HepG2 (cell line): ENCODE data around the gene ZDHHC15. TPM values are rescaled to one million over a fixed set of nuclear protein-coding genes. Genes with fewer than 3 reads are reported as not detected.

Experiments
- ATAC-seq: fragments of 200-7000 bp; cut with Tn5 transposase; 3 replicates; pipeline ENCODE4 v1.9.1; 2020; ENCODE audit warnings: mild to moderate bottlenecking, moderate library complexity
- BruUV-seq: library from RNA; stranded (reverse); fragments of 400-500 nt; replicated peaks from 2 replicates; lab custom pipeline; 2021; lab: Mats Ljungman, UMichigan
- CTCF ChIA-PET: fragments of 300-600 bp; formaldehyde crosslinking; extraction: SDS; loops from one replicate; lab custom pipeline; 2021; ENCODE audit warnings: low total read pairs, inconsistent platforms, low intra/inter-chr PET ratio; lab: Yijun Ruan, JAX
- POLR2A ChIA-PET: fragments of 350-600 bp; sonication (Branson Sonifier 250); formaldehyde crosslinking; loops from one replicate; lab custom pipeline; 2020; ENCODE audit warnings: antibody characterized with exemption, inconsistent platforms; lab: Yijun Ruan, JAX
- DNase-seq: peaks from one replicate; pipeline ENCODE4 v3.0.0-alpha.2; 2015; ENCODE audit warnings: low spot score
- FAIRE-seq: peaks from 3 replicates; lab custom pipeline; 2011; peaks lifted over from hg19 to GRCh38; lab: Jason Lieb, UNC
- H2AFZ ChIP-seq: one replicate; pipeline ENCODE4 v1.6.1; 2011; ENCODE audit warnings: low read length, inconsistent platforms
- H3K27ac ChIP-seq: fragments of 300-600 bp; 3 replicates; pipeline ENCODE4 v1.8.0; 2011; ENCODE audit warnings: mixed run types, mild to moderate bottlenecking, mixed read lengths, low read length, inconsistent platforms; ENCODE audit not compliant: insufficient read depth; ENCODE audit errors: extremely low read length
- H3K27me3 ChIP-seq, 2 experiments: fragments of 200-600 bp in 1 of 2; 2 replicates in 1 of 2; 3 replicates in 1 of 2; pipeline versions ENCODE4 v1.6.0 to v1.8.0; 2011; ENCODE audit warnings: low read length in 2 of 2, mild to moderate bottlenecking in 2 of 2, moderate library complexity in 2 of 2, inconsistent platforms in 1 of 2; ENCODE audit not compliant: insufficient read depth in 2 of 2, control insufficient read depth in 1 of 2
- H3K36me3 ChIP-seq, 2 experiments: fragments of 200-600 bp in 1 of 2; replicated peaks in 1 of 2; 2 replicates in 1 of 2; 3 replicates in 1 of 2; pipeline versions ENCODE4 v1.5.1 to v1.8.0; 2011; ENCODE audit warnings: low read length in 2 of 2, inconsistent platforms in 1 of 2; ENCODE audit not compliant: insufficient read depth in 2 of 2, control insufficient read depth in 1 of 2
- H3K4me1 ChIP-seq: 2 replicates; pipeline ENCODE4 v1.5.1; 2012; ENCODE audit warnings: low read length, inconsistent platforms; ENCODE audit not compliant: insufficient read depth
- H3K4me2 ChIP-seq: 2 replicates; pipeline ENCODE4 v1.6.0; 2011; ENCODE audit warnings: low read depth, low read length, inconsistent platforms
- H3K4me3 ChIP-seq, 3 experiments: fragments of 200-600 bp in 1 of 3; sonication (generic), shearing (Covaris generic) in 1 of 3; replicated peaks in 1 of 3; 2 replicates each; pipeline ENCODE4 v1.5.1; 2011 to 2016; ENCODE audit warnings: low read length in 3 of 3, inconsistent platforms in 2 of 3, low read depth in 2 of 3, mild to moderate bottlenecking in 2 of 3, control low read depth in 1 of 3, mixed read lengths in 1 of 3; ENCODE audit not compliant: insufficient read depth in 1 of 3
- H3K79me2 ChIP-seq: one replicate; pipeline ENCODE4 v1.6.1; 2011; ENCODE audit warnings: low read length, inconsistent platforms; ENCODE audit not compliant: insufficient read depth
- H3K9ac ChIP-seq: 2 replicates; pipeline ENCODE4 v1.6.0; 2011; ENCODE audit warnings: mild to moderate bottlenecking, low read depth, low read length, inconsistent platforms; ENCODE audit not compliant: insufficient read depth
- H3K9me3 ChIP-seq: 2 replicates; pipeline ENCODE4 v1.5.1; 2012; ENCODE audit warnings: mild to moderate bottlenecking, low read length
- H4K20me1 ChIP-seq: 2 replicates; pipeline ENCODE4 v1.6.0; 2011; ENCODE audit warnings: inconsistent platforms, mild to moderate bottlenecking, low read length, moderate library complexity; ENCODE audit not compliant: insufficient read depth
- ELF3 ChIP-seq: IDR thresholded peaks from 2 replicates; pipeline ENCODE4 v1.6.1; 2016; ENCODE audit warnings: missing genetic modification reagents, missing compliant biosample characterization
- FOSL2 ChIP-seq: sonication (generic); formaldehyde crosslinking; IDR thresholded peaks from 2 replicates; pipeline ENCODE4 v1.4.0; 2020; ENCODE audit warnings: missing genetic modification reagents
- KAT7 ChIP-seq: IDR thresholded peaks from 2 replicates; pipeline ENCODE4 v1.6.1; 2018; ENCODE audit warnings: borderline replicate concordance, missing compliant biosample characterization
- MED8 ChIP-seq: sonication (generic); formaldehyde crosslinking; IDR thresholded peaks from 2 replicates; pipeline ENCODE4 v1.8.1; 2023; ENCODE audit warnings: mild to moderate bottlenecking, missing genetic modification reagents; ENCODE audit not compliant: insufficient replicate concordance
- MEF2D ChIP-seq: sonication (generic); formaldehyde crosslinking; IDR thresholded peaks from 2 replicates; pipeline ENCODE4 v1.5.1; 2020; ENCODE audit warnings: mild to moderate bottlenecking, missing genetic modification reagents
- MIER3 ChIP-seq: IDR thresholded peaks from 2 replicates; pipeline ENCODE4 v1.6.1; 2016; ENCODE audit warnings: missing compliant biosample characterization, borderline replicate concordance
- SIN3B ChIP-seq: fragments of 150-350 bp; IDR thresholded peaks from 2 replicates; pipeline ENCODE4 v1.6.1; 2014; ENCODE audit warnings: low read length
- TCF7L2 ChIP-seq: IDR thresholded peaks from 2 replicates; pipeline ENCODE4 v1.6.1; 2011; ENCODE audit warnings: mild to moderate bottlenecking, low read depth, low read length, moderate library complexity
- ZNF205 ChIP-seq: IDR thresholded peaks from 2 replicates; pipeline ENCODE4 v1.6.1; 2018; ENCODE audit warnings: missing biosample characterization, missing genetic modification reagents
- ZNF660 ChIP-seq: sonication (generic); formaldehyde crosslinking; IDR thresholded peaks from 2 replicates; pipeline ENCODE4 v1.5.1; 2020; ENCODE audit warnings: mild to moderate bottlenecking, low read depth, missing genetic modification reagents, borderline replicate concordance
- WGBS: methylation state at CpG from one replicate; pipeline ENCODE4 v1.1.6; 2017; ENCODE audit warnings: low lambda C conversion rate; 5-methylcytosine and 5-hydroxymethylcytosine counted together
- in situ Hi-C: cut with HindIII; loops from 2 replicates; pipeline ENCODE4 v1.10.0; 2017; ENCODE audit warnings: low pct_unique_long_range_greater_than_20kb; ENCODE audit not compliant: extremely low pct_ligation_motif_present
- intact Hi-C: fragments of 100-400 bp; cut with micrococcal nuclease; formaldehyde crosslinking; loops from one replicate; pipeline ENCODE4 v1.10.0; 2022; ENCODE audit not compliant: unreplicated experiment
- polyA plus RNA-seq, 8 experiments: library from polyadenylated mRNA; depleted of rRNA in 3 of 8; stranded (reverse) in 7 of 8; unstranded in 1 of 8; fragments of >200 nt; fragmentation: Illumina TruSeq in 4 of 8; extraction: Trizol in 4 of 8; gene quantifications; 2 replicates each; pipeline versions ENCODE4 v1.2.1 to v1.2.3, GENCODE V29; 2011 to 2016; ENCODE audit warnings: low read depth in 4 of 8, missing spikeins in 1 of 8, mixed read lengths in 1 of 8; ENCODE audit not compliant: insufficient read depth in 1 of 8
- total RNA-seq, 5 experiments: library from RNA; depleted of rRNA; stranded (reverse); fragments of >200 nt; fragmentation: Illumina TruSeq; extraction: Trizol; gene quantifications; 2 replicates each; pipeline ENCODE4 v1.2.3, GENCODE V29; 2016; ENCODE audit warnings: low read depth in 1 of 5
- TF ChIP-seq, protein P1 (sequence below): sonication (generic); formaldehyde crosslinking; IDR thresholded peaks from 2 replicates; pipeline ENCODE4 v1.8.0; 2022; ENCODE audit warnings: missing genetic modification reagents, mild to moderate bottlenecking, inconsistent platforms, borderline replicate concordance
- TF ChIP-seq, protein P2 (sequence below), 2 experiments: IDR thresholded peaks; 2 replicates each; pipeline ENCODE4 v1.6.1; 2011 to 2012; ENCODE audit warnings: low read length in 2 of 2, borderline replicate concordance in 1 of 2, low read depth in 1 of 2, mild to moderate bottlenecking in 1 of 2, moderate library complexity in 1 of 2
- TF ChIP-seq, protein P3 (sequence below): sonication (generic); formaldehyde crosslinking; IDR thresholded peaks from 2 replicates; pipeline ENCODE4 v1.9.0; 2021; ENCODE audit warnings: missing genetic modification reagents, mild to moderate bottlenecking, borderline replicate concordance

The ZDHHC15 gene
- total and polyA plus RNA-seq, 2 of the 13 experiments (the other 11 are each of a cell fraction or from before 2014, with no cell fraction given), result 0.20 TPM; not detected in 1

- Histone ChIP-seq H3K36me3 (no peaks in the 10 kb centered on the region), H3K4me2 (no peak overlapping the region), H3K27ac (no peak overlapping the region), H2AFZ (no peak overlapping the region), H3K9me3 (no peaks in the 10 kb centered on the region), H3K4me3 (no peak overlapping the region), H3K79me2 (no peaks in the 10 kb centered on the region), H3K27me3 (no peaks in the 10 kb centered on the region), H3K4me1 (no peaks in the 10 kb centered on the region), H3K9ac (no peak overlapping the region), H4K20me1 (no peaks in the 10 kb centered on the region)
- TF ChIP-seq ZNF205 (CRISPR knock-in tag) (no peak), ELF3 (CRISPR knock-in tag) (no peak), MEF2D (CRISPR knock-in tag) (no peak), TCF7L2 (no peak), MIER3 (no peak), FOSL2 (CRISPR knock-in tag) (no peak), SIN3B (no peak), MED8 (CRISPR knock-in tag) (no peak), ZNF660 (no peak), KAT7 (CRISPR knock-in tag) (no peak)
- TF ChIP-seq, protein P1, sequence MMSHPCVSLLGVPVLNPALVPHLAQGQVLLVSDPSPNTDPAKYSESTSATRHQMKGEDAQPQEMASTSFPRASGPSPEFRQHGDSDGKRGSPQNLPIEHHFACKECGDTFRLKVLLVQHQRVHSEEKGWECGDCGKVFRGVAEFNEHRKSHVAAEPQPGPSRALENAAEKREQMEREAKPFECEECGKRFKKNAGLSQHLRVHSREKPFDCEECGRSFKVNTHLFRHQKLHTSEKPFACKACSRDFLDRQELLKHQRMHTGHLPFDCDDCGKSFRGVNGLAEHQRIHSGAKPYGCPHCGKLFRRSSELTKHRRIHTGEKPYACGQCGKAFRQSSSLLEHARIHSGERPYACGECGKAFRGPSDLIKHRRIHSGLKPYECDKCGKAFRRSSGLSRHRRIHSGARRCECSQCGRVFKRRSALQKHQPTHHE (CRISPR knock-in tag), result no peak
- TF ChIP-seq, protein P2, sequence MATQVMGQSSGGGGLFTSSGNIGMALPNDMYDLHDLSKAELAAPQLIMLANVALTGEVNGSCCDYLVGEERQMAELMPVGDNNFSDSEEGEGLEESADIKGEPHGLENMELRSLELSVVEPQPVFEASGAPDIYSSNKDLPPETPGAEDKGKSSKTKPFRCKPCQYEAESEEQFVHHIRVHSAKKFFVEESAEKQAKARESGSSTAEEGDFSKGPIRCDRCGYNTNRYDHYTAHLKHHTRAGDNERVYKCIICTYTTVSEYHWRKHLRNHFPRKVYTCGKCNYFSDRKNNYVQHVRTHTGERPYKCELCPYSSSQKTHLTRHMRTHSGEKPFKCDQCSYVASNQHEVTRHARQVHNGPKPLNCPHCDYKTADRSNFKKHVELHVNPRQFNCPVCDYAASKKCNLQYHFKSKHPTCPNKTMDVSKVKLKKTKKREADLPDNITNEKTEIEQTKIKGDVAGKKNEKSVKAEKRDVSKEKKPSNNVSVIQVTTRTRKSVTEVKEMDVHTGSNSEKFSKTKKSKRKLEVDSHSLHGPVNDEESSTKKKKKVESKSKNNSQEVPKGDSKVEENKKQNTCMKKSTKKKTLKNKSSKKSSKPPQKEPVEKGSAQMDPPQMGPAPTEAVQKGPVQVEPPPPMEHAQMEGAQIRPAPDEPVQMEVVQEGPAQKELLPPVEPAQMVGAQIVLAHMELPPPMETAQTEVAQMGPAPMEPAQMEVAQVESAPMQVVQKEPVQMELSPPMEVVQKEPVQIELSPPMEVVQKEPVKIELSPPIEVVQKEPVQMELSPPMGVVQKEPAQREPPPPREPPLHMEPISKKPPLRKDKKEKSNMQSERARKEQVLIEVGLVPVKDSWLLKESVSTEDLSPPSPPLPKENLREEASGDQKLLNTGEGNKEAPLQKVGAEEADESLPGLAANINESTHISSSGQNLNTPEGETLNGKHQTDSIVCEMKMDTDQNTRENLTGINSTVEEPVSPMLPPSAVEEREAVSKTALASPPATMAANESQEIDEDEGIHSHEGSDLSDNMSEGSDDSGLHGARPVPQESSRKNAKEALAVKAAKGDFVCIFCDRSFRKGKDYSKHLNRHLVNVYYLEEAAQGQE (IDR thresholded peaks at IDR 0.05; ENCODE audit: borderline replicate concordance in 1 of 2, low read depth in 1 of 2, low read length in 2 of 2), result no peak
- TF ChIP-seq, protein P3, sequence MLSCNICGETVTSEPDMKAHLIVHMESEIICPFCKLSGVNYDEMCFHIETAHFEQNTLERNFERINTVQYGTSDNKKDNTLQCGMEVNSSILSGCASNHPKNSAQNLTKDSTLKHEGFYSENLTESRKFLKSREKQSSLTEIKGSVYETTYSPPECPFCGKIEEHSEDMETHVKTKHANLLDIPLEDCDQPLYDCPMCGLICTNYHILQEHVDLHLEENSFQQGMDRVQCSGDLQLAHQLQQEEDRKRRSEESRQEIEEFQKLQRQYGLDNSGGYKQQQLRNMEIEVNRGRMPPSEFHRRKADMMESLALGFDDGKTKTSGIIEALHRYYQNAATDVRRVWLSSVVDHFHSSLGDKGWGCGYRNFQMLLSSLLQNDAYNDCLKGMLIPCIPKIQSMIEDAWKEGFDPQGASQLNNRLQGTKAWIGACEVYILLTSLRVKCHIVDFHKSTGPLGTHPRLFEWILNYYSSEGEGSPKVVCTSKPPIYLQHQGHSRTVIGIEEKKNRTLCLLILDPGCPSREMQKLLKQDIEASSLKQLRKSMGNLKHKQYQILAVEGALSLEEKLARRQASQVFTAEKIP (CRISPR knock-in tag), result no peak
- in situ Hi-C loops (no loop called here), intact Hi-C loops (no loop called here)
- CTCF ChIA-PET, result no interaction called here
- DNase-seq (no peak), ATAC-seq (no peak), FAIRE-seq (no peak)
- no TSS peak for BruUV-seq
- POLR2A ChIA-PET, result no interaction called here
- 0% methylated on average over 1 of the region's 1 CpG for WGBS
These were observed 157.4 kb downstream of the ZDHHC15 start for GRCh38 chrX:75365243-75365975.
